Stimulated activated CD4-positive, alpha-beta T cell treated with anti-CD3 and anti-CD28 coated beads, Interleukin-4, amount 100 ng/mL, for 4 hours (primary cell): ENCODE results near the gene C5orf24.
"Not testable (repeated sequence)": the region's sequence is repeated elsewhere in the genome, so short reads cannot be mapped to it uniquely, and the experiment has no call there.

Experiments used
- DNase-seq, 2 experiments: peaks; one replicate each; pipeline ENCODE4 v3.0.0-alpha.2; 2020

The C5orf24 gene

GRCh38 chr5:134845852-134846640 lies at the start of gene C5orf24:
C5orf24 (plus strand) TSS chr5:134845968; CDS start chr5:134854901, 8,933 bp downstream.
- DNase-seq: peak; percentile 88 to 91

GRCh38 chr5:134798468-134798867 lies 47.3 kb upstream of the C5orf24 start:
- DNase-seq: no peak

- DNase-seq: no peak
Measured at GRCh38 chr5:134803821-134804220, 41.9 kb upstream of the C5orf24 start.

GRCh38 chr5:134813407-134813806 lies 32.4 kb upstream of the C5orf24 start:
- DNase-seq: no peak

- no peak for DNase-seq
Measured at GRCh38 chr5:134813827-134814226, 31.9 kb upstream of the C5orf24 start.

- DNase-seq: no peak
Measured at GRCh38 chr5:134817006-134817405, 28.8 kb upstream of the C5orf24 start.

- no peak for DNase-seq
Measured at GRCh38 chr5:134818776-134819175, 27.0 kb upstream of the C5orf24 start.

GRCh38 chr5:134819407-134819963 lies 26.3 kb upstream of the C5orf24 start:
- no peak for DNase-seq

GRCh38 chr5:134821841-134822240 lies 23.9 kb upstream of the C5orf24 start:
- DNase-seq: no peak

GRCh38 chr5:134824681-134825080 lies 21.1 kb upstream of the C5orf24 start:
- DNase-seq: no peak

- no peak for DNase-seq
Measured at GRCh38 chr5:134825212-134825611, 20.6 kb upstream of the C5orf24 start.

- no peak for DNase-seq
Measured at GRCh38 chr5:134833340-134834032, 12.3 kb upstream of the C5orf24 start.

GRCh38 chr5:134835623-134836022 lies 10.1 kb upstream of the C5orf24 start:
- DNase-seq: no peak

GRCh38 chr5:134837530-134838181 lies 8.1 kb upstream of the C5orf24 start:
- DNase-seq: no peak

- DNase-seq: not testable (repeated sequence)
Measured at GRCh38 chr5:134838361-134838760, 7.4 kb upstream of the C5orf24 start.

- no peak for DNase-seq
Measured at GRCh38 chr5:134840811-134841210, 5.0 kb upstream of the C5orf24 start.

- DNase-seq: no peak
Measured at GRCh38 chr5:134844252-134844651, 1.5 kb upstream of the C5orf24 start.

- no peak for DNase-seq
Measured at GRCh38 chr5:134845335-134845851, 375 bp upstream of the C5orf24 start.

- peak in 1 of 2 experiments; percentile 11 for DNase-seq
Measured at GRCh38 chr5:134846641-134846960, 833 bp downstream of the C5orf24 start.

- not testable (repeated sequence) for DNase-seq
Measured at GRCh38 chr5:134849434-134849933, 3.7 kb downstream of the C5orf24 start.

- DNase-seq: no peak
Measured at GRCh38 chr5:134851307-134851923, 5.6 kb downstream of the C5orf24 start.

GRCh38 chr5:134856465-134856864 lies 10.7 kb downstream of the C5orf24 start:
- not testable (repeated sequence) for DNase-seq

- no peak for DNase-seq
Measured at GRCh38 chr5:134857401-134857800, 11.6 kb downstream of the C5orf24 start.
